Endothelial cell of umbilical vein (primary cell): ENCODE measurements around the gene NDUFAF8. TPM values are rescaled to one million over a fixed set of nuclear protein-coding genes. Genes with fewer than 3 reads are reported as not detected.

Experiments used
- BruUV-seq: library from RNA; stranded (reverse); fragments of 400-500 nt; replicated peaks from 2 replicates; lab custom pipeline; 2021; lab: Mats Ljungman, UMichigan
- CTCF ChIA-PET: fragments of 300-600, 350-600 bp; sonication (Branson Sonifier 250); formaldehyde crosslinking; loops from one replicate; lab custom pipeline; 2021; ENCODE audit warnings: antibody characterized with exemption, inconsistent platforms; lab: Charles Lee
- POLR2A ChIA-PET: fragments of 300-600, 350-600 bp; sonication (Branson Sonifier 250); formaldehyde crosslinking; loops from one replicate; lab custom pipeline; 2021; ENCODE audit warnings: antibody characterized with exemption, inconsistent platforms; lab: Charles Lee
- DNase-seq: peaks from one replicate; pipeline ENCODE4 v3.0.0-alpha.2; 2011; ENCODE audit warnings: low read depth, low spot score
- FAIRE-seq: peaks from 2 replicates; lab custom pipeline; 2011; peaks lifted over from hg19 to GRCh38; lab: Jason Lieb, UNC
- H2AFZ ChIP-seq: 2 replicates; pipeline ENCODE4 v1.6.0; 2012; ENCODE audit warnings: low read depth, low read length, control low read depth, inconsistent platforms
- H3K27ac ChIP-seq: 2 replicates; pipeline ENCODE4 v1.5.1; 2011; ENCODE audit warnings: low read depth, mild to moderate bottlenecking, control low read depth, low read length, moderate library complexity; ENCODE audit not compliant: insufficient read depth
- H3K27me3 ChIP-seq, 2 experiments: 2 replicates each; pipeline versions ENCODE4 v1.6.0 to v1.6.1; 2011; ENCODE audit warnings: low read length in 2 of 2, mixed read lengths in 1 of 2; ENCODE audit not compliant: control insufficient read depth in 2 of 2, insufficient read depth in 2 of 2
- H3K36me3 ChIP-seq, 2 experiments: 2 replicates in 1 of 2; 3 replicates in 1 of 2; pipeline ENCODE4 v1.5.1; 2011; ENCODE audit warnings: low read length in 2 of 2, mild to moderate bottlenecking in 1 of 2, moderate library complexity in 1 of 2; ENCODE audit not compliant: control insufficient read depth in 2 of 2, insufficient read depth in 2 of 2; ENCODE audit errors: extremely low read depth in 1 of 2
- H3K4me1 ChIP-seq: 3 replicates; pipeline ENCODE4 v1.5.1; 2011; ENCODE audit warnings: mild to moderate bottlenecking, low read length; ENCODE audit not compliant: control insufficient read depth, insufficient read depth; ENCODE audit errors: extremely low read depth
- H3K4me2 ChIP-seq: 2 replicates; pipeline ENCODE4 v1.6.1; 2011; ENCODE audit warnings: low read length, control low read depth, mixed read lengths; ENCODE audit not compliant: insufficient read depth
- H3K4me3 ChIP-seq, 3 experiments: fragments of 200-600 bp in 1 of 3; sonication (generic), shearing (Covaris generic) in 1 of 3; replicated peaks in 1 of 3; 2 replicates each; pipeline ENCODE4 v1.5.1; 2011 to 2016; ENCODE audit warnings: control low read depth in 3 of 3, low read length in 3 of 3, mild to moderate bottlenecking in 2 of 3, inconsistent platforms in 1 of 3, low read depth in 1 of 3, moderate library complexity in 1 of 3; ENCODE audit not compliant: insufficient read depth in 1 of 3
- H3K79me2 ChIP-seq: 2 replicates; pipeline ENCODE4 v1.6.0; 2012; ENCODE audit warnings: low read length, inconsistent platforms; ENCODE audit not compliant: control insufficient read depth, insufficient read depth
- H3K9ac ChIP-seq: replicated peaks from 2 replicates; pipeline ENCODE3; 2011; ENCODE audit warnings: low read length, control low read depth; ENCODE audit not compliant: insufficient read depth; ENCODE audit errors: extremely low read depth
- H3K9me1 ChIP-seq: replicated peaks from 3 replicates; pipeline ENCODE4 v1.6.0; 2011; ENCODE audit warnings: mild to moderate bottlenecking, low read length; ENCODE audit not compliant: control insufficient read depth, insufficient read depth; ENCODE audit errors: extremely low read depth
- H3K9me3 ChIP-seq: replicated peaks from 2 replicates; pipeline ENCODE4 v1.5.1; 2012; ENCODE audit warnings: low read length, inconsistent platforms; ENCODE audit not compliant: control insufficient read depth, insufficient read depth
- H4K20me1 ChIP-seq: replicated peaks from 2 replicates; pipeline ENCODE3; 2011; ENCODE audit warnings: mild to moderate bottlenecking, low read length; ENCODE audit not compliant: control insufficient read depth, insufficient read depth; ENCODE audit errors: extremely low read depth
- EZH2 ChIP-seq: IDR thresholded peaks from 2 replicates; pipeline ENCODE4 v1.6.1; 2012; ENCODE audit warnings: borderline replicate concordance, low read depth, mild to moderate bottlenecking, moderate library complexity, low read length, inconsistent platforms; ENCODE audit not compliant: severe bottlenecking
- FOS ChIP-seq: IDR thresholded peaks from 2 replicates; pipeline ENCODE4 v1.6.1; 2011; ENCODE audit warnings: mild to moderate bottlenecking, low read length, moderate library complexity, borderline replicate concordance; ENCODE audit not compliant: insufficient read depth
- GATA2 ChIP-seq: IDR thresholded peaks from 2 replicates; pipeline ENCODE4 v1.7.0; 2011; ENCODE audit warnings: low read depth, mild to moderate bottlenecking, moderate library complexity, mixed read lengths, low read length; ENCODE audit not compliant: insufficient read length, insufficient read depth
- JUN ChIP-seq: IDR thresholded peaks from 2 replicates; pipeline ENCODE4 v1.6.1; 2011; ENCODE audit warnings: borderline replicate concordance, low read depth; ENCODE audit not compliant: insufficient read length, insufficient read depth
- MAX ChIP-seq: IDR thresholded peaks from 2 replicates; pipeline ENCODE4 v1.6.1; 2011; ENCODE audit not compliant: insufficient read depth, insufficient read length
- POLR2A ChIP-seq: IDR thresholded peaks from 2 replicates; pipeline ENCODE4 v1.6.1; 2012; ENCODE audit warnings: low read depth, mild to moderate bottlenecking, control low read depth, low read length
- POLR2AphosphoS5 ChIP-seq: IDR thresholded peaks from 2 replicates; pipeline ENCODE4 v1.6.1; 2012; ENCODE audit warnings: low read depth, mild to moderate bottlenecking, control low read depth, low read length, moderate library complexity; ENCODE audit not compliant: insufficient read depth
- dilution Hi-C: fragments of 300-500 bp; cut with MboI; formaldehyde crosslinking; loops from one replicate; pipeline ENCODE4 v1.15.0; 2019; ENCODE audit warnings: low sequenced_read_pairs; ENCODE audit not compliant: extremely low pct_ligation_motif_present
- intact Hi-C: fragments of 100-400 bp; cut with micrococcal nuclease; formaldehyde crosslinking; loops from one replicate; pipeline ENCODE4 v1.10.0; 2022
- polyA plus RNA-seq, 4 experiments: library from polyadenylated mRNA; depleted of rRNA in 3 of 4; stranded (reverse) in 3 of 4; unstranded in 1 of 4; fragments of >200 nt; gene quantifications; 2 replicates each; pipeline versions ENCODE4 v1.2.1 to v1.2.3, GENCODE V29; 2011 to 2012; ENCODE audit warnings: missing spikeins in 1 of 4
- total RNA-seq: library from RNA; stranded (reverse); gene quantifications from 2 replicates; pipeline ENCODE4 v1.2.3, GENCODE V29; 2021

NDUFAF8 gene
- total and polyA plus RNA-seq, 2 donors (not counting 3 experiments of a cell fraction or from before 2014, with no cell fraction given), result 61.5 to 83.9 TPM

- FAIRE-seq (no peak), DNase-seq (no peak)
- Histone ChIP-seq H3K79me2 (peaks cover 20% of the 10 kb centered on the region), H4K20me1 (no peaks in the 10 kb centered on the region), H3K9me1 (no peaks in the 10 kb centered on the region), H3K4me1 (peaks cover 6% of the 10 kb centered on the region), H3K36me3 (peaks cover 0 to 14% of the 10 kb centered on the region in 2 experiments), H3K4me3 (peak overlapping the region; percentile 57 to 86 (median 61)), H3K27ac (peak overlapping the region; percentile 13), H3K9me3 (no peaks in the 10 kb centered on the region), H3K27me3 (no peaks in the 10 kb centered on the region), H3K4me2 (peak overlapping the region; percentile 11), H2AFZ (peak overlapping the region; percentile 43), H3K9ac (peak overlapping the region; percentile 70)
- ChIA-PET CTCF (interaction anchor here (1.0 to 3.1 kb wide), 9 partner anchors 9 to 249 kb away, joined by 3 to 33 read pairs (median 4); partner anchors contain the start of gene CEP131), POLR2A (no interaction called here)
- TF ChIP-seq JUN, result no peak
- no peak for TF ChIP-seq GATA2
- no peak for TF ChIP-seq POLR2AphosphoS5
- no peak for TF ChIP-seq FOS
- intact Hi-C loops (no loop called here), dilution Hi-C loops (no loop called here)
- BruUV-seq, result TSS peak; percentile 35
These were observed 666 bp upstream of the NDUFAF8 start for GRCh38 chr17:81238490-81238814.

- CTCF ChIA-PET, result interaction anchor here (1.0 to 3.1 kb wide), 7 partner anchors 10 to 98 kb away, joined by 3 to 33 read pairs (median 5); partner anchors contain the start of gene CEP131
- dilution Hi-C loops, result no loop called here
- FAIRE-seq, result peak; percentile 59
These were observed 817 bp downstream of the NDUFAF8 start for GRCh38 chr17:81239714-81240555.

More at GRCh38 chr17:81239714-81240555, 817 bp downstream of the NDUFAF8 start:
- Histone ChIP-seq H3K27me3 (no peaks in the 10 kb centered on the region), H3K36me3 (peaks cover 0 to 11% of the 10 kb centered on the region in 2 experiments), H4K20me1 (no peaks in the 10 kb centered on the region), H3K27ac (peak overlapping the region; percentile 58), H3K4me2 (peak overlapping the region; percentile 90), H3K79me2 (peaks cover 20% of the 10 kb centered on the region), H3K4me1 (peaks cover 6% of the 10 kb centered on the region), H3K9me3 (no peaks in the 10 kb centered on the region), H3K9me1 (no peaks in the 10 kb centered on the region), H3K9ac (peak overlapping the region; percentile 77), H2AFZ (no peak overlapping the region), H3K4me3 (peak overlapping the region; percentile 71 to 84 (median 78))
- intact Hi-C loops, result loop anchor here (1.0 kb wide), 1 partner anchor 17 kb away; no protein-coding TSS in a partner anchor
- no peak for TF ChIP-seq JUN
- TF ChIP-seq EZH2, result no peak
- TF ChIP-seq MAX, result no peak
- TF ChIP-seq POLR2A, result no peak
- TF ChIP-seq POLR2AphosphoS5, result no peak
- no peak for TF ChIP-seq GATA2
- peak; percentile 33 for DNase-seq
- POLR2A ChIA-PET, result interaction anchor here (1.4 kb wide), 1 partner anchor 17 kb away, joined by 4 read pairs; the partner anchor contains the start of gene CEP131
- TSS peak; percentile 50 for BruUV-seq
